Measurements from ENCODE around the gene PTPN1. TPM values are rescaled to one million over a fixed set of nuclear protein-coding genes. Genes with fewer than 3 reads are reported as not detected.

The PTPN1 gene
- polyA plus RNA-seq, 1 of the 3 experiments (the other 2 are of a cell fraction), result 23.6 TPM

DNA sequence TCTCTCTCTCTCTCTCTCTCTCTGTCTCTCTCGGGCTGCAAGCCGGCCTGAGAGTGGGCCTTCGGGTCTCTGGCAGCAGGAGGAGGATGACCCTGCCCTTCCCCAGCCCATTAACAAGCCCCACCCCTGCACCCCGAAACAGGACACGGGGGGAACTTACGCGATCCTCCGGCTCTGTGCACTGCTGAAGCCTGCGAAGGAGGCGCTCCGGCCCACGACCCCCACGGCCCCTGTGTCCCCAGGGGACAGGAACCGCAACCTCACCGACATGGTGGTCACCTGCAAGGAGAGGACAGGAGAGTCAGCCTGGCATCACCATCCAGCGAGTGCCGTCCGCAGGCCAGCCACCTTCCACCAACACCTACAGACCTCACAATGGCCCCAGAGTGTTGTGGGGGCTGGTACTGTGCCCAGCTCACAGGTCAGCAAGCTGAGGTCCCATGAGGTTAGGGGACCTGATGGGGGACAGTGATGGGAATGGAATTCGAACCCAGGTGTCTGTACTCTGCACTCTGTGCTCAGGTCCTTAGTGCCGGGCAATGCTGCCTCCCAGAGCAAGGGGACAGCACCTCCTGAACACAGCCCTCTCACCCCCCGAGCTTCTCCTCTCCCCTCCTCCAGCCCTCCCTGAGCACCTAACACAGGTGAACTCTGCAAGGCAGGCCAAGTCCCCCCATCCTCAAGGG, 120.5 kb downstream of the PTPN1 start:
- ChIA-PET POLR2A (no interaction called here), CTCF (no interaction called here)
- H2AFZ ChIP-seq (ENCODE audit: low read depth), result no peak overlapping the region
- no peaks in the 10 kb centered on the region for H3F3A ChIP-seq (replicated peaks; ENCODE audit: insufficient read depth)
- H3K36me3 ChIP-seq (replicated peaks in 1 of 2; ENCODE audit: control insufficient read depth in 1 of 2, insufficient read depth in 2 of 2, low read length in 1 of 2), result no peaks in the 10 kb centered on the region
- peaks cover 0 to 17% of the 10 kb centered on the region in 2 experiments; a peak in 1 of 4 replicates for H3K4me1 ChIP-seq (ENCODE audit: control insufficient read depth in 1 of 2, insufficient read depth in 2 of 2, low read depth in 1 of 2, low read length in 1 of 2)
- TF ChIP-seq RXRA (IDR thresholded peaks at IDR 0.05; ENCODE audit: borderline replicate concordance, low read depth) (no peak), SMC3 (IDR thresholded peaks at IDR 0.05; ENCODE audit: low read depth, low read length) (no peak), ELF1 (IDR thresholded peaks at IDR 0.05) (no peak), YY1 (IDR thresholded peaks at IDR 0.05; ENCODE audit: low read depth) (no peak), EP300 (IDR thresholded peaks at IDR 0.05; ENCODE audit: borderline replicate concordance in 1 of 2, low read depth in 1 of 2, low read length in 1 of 2) (no peak), RFX5 (IDR thresholded peaks at IDR 0.05; ENCODE audit: low read length) (no peak), EZH2phosphoT487 (IDR thresholded peaks at IDR 0.05; ENCODE audit: borderline replicate concordance, low read depth) (no peak), RCOR1 (IDR thresholded peaks at IDR 0.05; ENCODE audit: low read length) (no peak), MEF2A (IDR thresholded peaks at IDR 0.05; ENCODE audit: borderline replicate concordance, low read depth) (no peak), RAD21 (IDR thresholded peaks at IDR 0.05; ENCODE audit: low read length) (no peak), SIN3A (IDR thresholded peaks at IDR 0.05; ENCODE audit: borderline replicate concordance, low read depth, low read length) (no peak)
- TF ChIP-seq, protein P1, sequence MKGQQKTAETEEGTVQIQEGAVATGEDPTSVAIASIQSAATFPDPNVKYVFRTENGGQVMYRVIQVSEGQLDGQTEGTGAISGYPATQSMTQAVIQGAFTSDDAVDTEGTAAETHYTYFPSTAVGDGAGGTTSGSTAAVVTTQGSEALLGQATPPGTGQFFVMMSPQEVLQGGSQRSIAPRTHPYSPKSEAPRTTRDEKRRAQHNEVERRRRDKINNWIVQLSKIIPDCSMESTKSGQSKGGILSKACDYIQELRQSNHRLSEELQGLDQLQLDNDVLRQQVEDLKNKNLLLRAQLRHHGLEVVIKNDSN (IDR thresholded peaks at IDR 0.05; ENCODE audit: borderline replicate concordance, low read depth), result no peak
- TF ChIP-seq, protein P2, sequence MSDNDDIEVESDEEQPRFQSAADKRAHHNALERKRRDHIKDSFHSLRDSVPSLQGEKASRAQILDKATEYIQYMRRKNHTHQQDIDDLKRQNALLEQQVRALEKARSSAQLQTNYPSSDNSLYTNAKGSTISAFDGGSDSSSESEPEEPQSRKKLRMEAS (IDR thresholded peaks at IDR 0.05; ENCODE audit: low read depth), result no peak
- TF ChIP-seq, protein P3, sequence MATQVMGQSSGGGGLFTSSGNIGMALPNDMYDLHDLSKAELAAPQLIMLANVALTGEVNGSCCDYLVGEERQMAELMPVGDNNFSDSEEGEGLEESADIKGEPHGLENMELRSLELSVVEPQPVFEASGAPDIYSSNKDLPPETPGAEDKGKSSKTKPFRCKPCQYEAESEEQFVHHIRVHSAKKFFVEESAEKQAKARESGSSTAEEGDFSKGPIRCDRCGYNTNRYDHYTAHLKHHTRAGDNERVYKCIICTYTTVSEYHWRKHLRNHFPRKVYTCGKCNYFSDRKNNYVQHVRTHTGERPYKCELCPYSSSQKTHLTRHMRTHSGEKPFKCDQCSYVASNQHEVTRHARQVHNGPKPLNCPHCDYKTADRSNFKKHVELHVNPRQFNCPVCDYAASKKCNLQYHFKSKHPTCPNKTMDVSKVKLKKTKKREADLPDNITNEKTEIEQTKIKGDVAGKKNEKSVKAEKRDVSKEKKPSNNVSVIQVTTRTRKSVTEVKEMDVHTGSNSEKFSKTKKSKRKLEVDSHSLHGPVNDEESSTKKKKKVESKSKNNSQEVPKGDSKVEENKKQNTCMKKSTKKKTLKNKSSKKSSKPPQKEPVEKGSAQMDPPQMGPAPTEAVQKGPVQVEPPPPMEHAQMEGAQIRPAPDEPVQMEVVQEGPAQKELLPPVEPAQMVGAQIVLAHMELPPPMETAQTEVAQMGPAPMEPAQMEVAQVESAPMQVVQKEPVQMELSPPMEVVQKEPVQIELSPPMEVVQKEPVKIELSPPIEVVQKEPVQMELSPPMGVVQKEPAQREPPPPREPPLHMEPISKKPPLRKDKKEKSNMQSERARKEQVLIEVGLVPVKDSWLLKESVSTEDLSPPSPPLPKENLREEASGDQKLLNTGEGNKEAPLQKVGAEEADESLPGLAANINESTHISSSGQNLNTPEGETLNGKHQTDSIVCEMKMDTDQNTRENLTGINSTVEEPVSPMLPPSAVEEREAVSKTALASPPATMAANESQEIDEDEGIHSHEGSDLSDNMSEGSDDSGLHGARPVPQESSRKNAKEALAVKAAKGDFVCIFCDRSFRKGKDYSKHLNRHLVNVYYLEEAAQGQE (IDR thresholded peaks at IDR 0.05; ENCODE audit: low read depth, low read length), result no peak
- H3K9me3 ChIP-seq, result no peaks in the 10 kb centered on the region
- no peak overlapping the region for H3K4me3 ChIP-seq (ENCODE audit: low read depth in 2 of 2, low read length in 1 of 2)
- no peaks in the 10 kb centered on the region for H3K79me2 ChIP-seq (ENCODE audit: insufficient read depth)
- no peaks in the 10 kb centered on the region for H4K20me1 ChIP-seq (ENCODE audit: insufficient read depth)
- H3K27ac ChIP-seq (ENCODE audit: low read depth in 2 of 2, low read length in 1 of 2), result no peak overlapping the region
- no peaks in the 10 kb centered on the region for H3K9me2 ChIP-seq
- DNase-seq, result no peak
- WGBS (ENCODE audit: low lambda C conversion rate), result 91% methylated on average over 20 of the region's 21 CpGs
- H3K27me3 ChIP-seq (ENCODE audit: insufficient read depth), result no peaks in the 10 kb centered on the region
- no peak overlapping the region for H3K9ac ChIP-seq
- H3K4me2 ChIP-seq, result no peak overlapping the region
